HepG2 (cell line): ENCODE data around the gene RPL23. TPM values are rescaled to one million over a fixed set of nuclear protein-coding genes. Genes with fewer than 3 reads are reported as not detected.

Source experiments
- CAMTA2 ChIP-seq: sonication (generic); formaldehyde crosslinking; IDR thresholded peaks from 2 replicates; pipeline ENCODE4 v1.4.0; 2020; ENCODE audit warnings: mild to moderate bottlenecking, missing genetic modification reagents, borderline replicate concordance
- CCDC6 ChIP-seq: sonication (generic); formaldehyde crosslinking; IDR thresholded peaks from 2 replicates; pipeline ENCODE4 v1.8.1; 2022; ENCODE audit warnings: mild to moderate bottlenecking, missing genetic modification reagents, moderate library complexity
- CEBPZ ChIP-seq: IDR thresholded peaks from 2 replicates; pipeline ENCODE4 v1.6.1; 2012; ENCODE audit warnings: low read length, improper control_type of control experiment
- E2F2 ChIP-seq: sonication (generic); formaldehyde crosslinking; IDR thresholded peaks from 2 replicates; pipeline ENCODE4 v1.4.0; 2020; ENCODE audit warnings: missing genetic modification reagents, borderline replicate concordance
- FOXA1 ChIP-seq, 2 experiments: fragments of 450-650 bp in 1 of 2; sonication (generic) in 1 of 2; formaldehyde crosslinking in 1 of 2; IDR thresholded peaks; 2 replicates each; pipeline versions ENCODE4 v1.4.0 to v1.6.1; 2016 to 2020; ENCODE audit warnings: missing genetic modification reagents in 1 of 2
- MAF1 ChIP-seq: sonication (generic); formaldehyde crosslinking; IDR thresholded peaks from 2 replicates; pipeline ENCODE4 v1.5.0; 2020; ENCODE audit warnings: missing genetic modification reagents, borderline replicate concordance
- NFATC3 ChIP-seq: sonication (generic); formaldehyde crosslinking; IDR thresholded peaks from 2 replicates; pipeline ENCODE4 v1.5.1; 2020; ENCODE audit warnings: mild to moderate bottlenecking, missing genetic modification reagents
- NR2C2 ChIP-seq: sonication (generic); formaldehyde crosslinking; IDR thresholded peaks from 2 replicates; pipeline ENCODE4 v1.4.0; 2020; ENCODE audit warnings: missing genetic modification reagents, mild to moderate bottlenecking, moderate library complexity, borderline replicate concordance
- RXRB ChIP-seq: IDR thresholded peaks from 2 replicates; pipeline ENCODE4 v1.6.1; 2016; ENCODE audit warnings: borderline replicate concordance, missing genetic modification reagents, missing compliant biosample characterization
- SAFB2 ChIP-seq: sonication (generic); formaldehyde crosslinking; IDR thresholded peaks from 2 replicates; pipeline ENCODE4 v1.5.1; 2020; ENCODE audit warnings: missing genetic modification reagents, low read depth, mild to moderate bottlenecking, borderline replicate concordance
- ZNF143 ChIP-seq: sonication (generic); formaldehyde crosslinking; IDR thresholded peaks from 2 replicates; pipeline ENCODE4 v1.4.0; 2020; ENCODE audit warnings: missing genetic modification reagents
- ZNF354B ChIP-seq: sonication (generic); formaldehyde crosslinking; IDR thresholded peaks from 2 replicates; pipeline ENCODE4 v1.8.0; 2022; ENCODE audit warnings: mild to moderate bottlenecking, missing genetic modification reagents
- ZNF367 ChIP-seq: sonication (generic); formaldehyde crosslinking; IDR thresholded peaks from 2 replicates; pipeline ENCODE4 v1.4.0; 2020; ENCODE audit warnings: missing genetic modification reagents, borderline replicate concordance
- ZNF652 ChIP-seq: IDR thresholded peaks from 2 replicates; pipeline ENCODE4 v1.6.1; 2016; ENCODE audit warnings: low read depth, borderline replicate concordance
- polyA plus RNA-seq, 8 experiments: library from polyadenylated mRNA; depleted of rRNA in 3 of 8; stranded (reverse) in 7 of 8; unstranded in 1 of 8; fragments of >200 nt; fragmentation: Illumina TruSeq in 4 of 8; extraction: Trizol in 4 of 8; gene quantifications; 2 replicates each; pipeline versions ENCODE4 v1.2.1 to v1.2.3, GENCODE V29; 2011 to 2016; ENCODE audit warnings: low read depth in 4 of 8, missing spikeins in 1 of 8, mixed read lengths in 1 of 8; ENCODE audit not compliant: insufficient read depth in 1 of 8
- total RNA-seq, 5 experiments: library from RNA; depleted of rRNA; stranded (reverse); fragments of >200 nt; fragmentation: Illumina TruSeq; extraction: Trizol; gene quantifications; 2 replicates each; pipeline ENCODE4 v1.2.3, GENCODE V29; 2016; ENCODE audit warnings: low read depth in 1 of 5
- TF ChIP-seq, protein P1 (sequence below): sonication (generic); formaldehyde crosslinking; IDR thresholded peaks from 2 replicates; pipeline ENCODE4 v1.4.0; 2020; ENCODE audit warnings: missing genetic modification reagents
- TF ChIP-seq, protein P2 (sequence below): sonication (generic); formaldehyde crosslinking; IDR thresholded peaks from 2 replicates; pipeline ENCODE4 v1.5.0; 2020; ENCODE audit warnings: missing genetic modification reagents

The RPL23 gene
- total and polyA plus RNA-seq, 2 of the 13 experiments (the other 11 are each of a cell fraction or from before 2014, with no cell fraction given): 2,790 to 4,860 TPM

- TF ChIP-seq FOXA1 (IDR thresholded peaks at IDR 0.05) (no peak), FOXA1 (CRISPR knock-in tag; IDR thresholded peaks at IDR 0.05) (0 out of 2 replicates have a peak, but pooled peaks have one; percentile 35), CCDC6 (CRISPR knock-in tag) (0 out of 2 replicates have a peak, but pooled peaks have one; percentile 42), ZNF143 (CRISPR knock-in tag) (peak; percentile 46), CEBPZ (no peak), ZNF367 (0 out of 2 replicates have a peak, but pooled peaks have one; percentile 64), NFATC3 (CRISPR knock-in tag) (no peak), CAMTA2 (CRISPR knock-in tag) (no peak; the same call in 1 of the 2 replicates), SAFB2 (CRISPR knock-in tag) (no peak), NR2C2 (CRISPR knock-in tag) (0 out of 2 replicates have a peak, but pooled peaks have one; percentile 27), RXRB (CRISPR knock-in tag) (peak; percentile 70; the same call in 1 of the 2 replicates), MAF1 (CRISPR knock-in tag) (peak; percentile 99), ZNF354B (CRISPR knock-in tag) (no peak), E2F2 (CRISPR knock-in tag) (no peak), ZNF652 (CRISPR knock-in tag) (0 out of 2 replicates have a peak, but pooled peaks have one; percentile 30)
- TF ChIP-seq, protein P1, sequence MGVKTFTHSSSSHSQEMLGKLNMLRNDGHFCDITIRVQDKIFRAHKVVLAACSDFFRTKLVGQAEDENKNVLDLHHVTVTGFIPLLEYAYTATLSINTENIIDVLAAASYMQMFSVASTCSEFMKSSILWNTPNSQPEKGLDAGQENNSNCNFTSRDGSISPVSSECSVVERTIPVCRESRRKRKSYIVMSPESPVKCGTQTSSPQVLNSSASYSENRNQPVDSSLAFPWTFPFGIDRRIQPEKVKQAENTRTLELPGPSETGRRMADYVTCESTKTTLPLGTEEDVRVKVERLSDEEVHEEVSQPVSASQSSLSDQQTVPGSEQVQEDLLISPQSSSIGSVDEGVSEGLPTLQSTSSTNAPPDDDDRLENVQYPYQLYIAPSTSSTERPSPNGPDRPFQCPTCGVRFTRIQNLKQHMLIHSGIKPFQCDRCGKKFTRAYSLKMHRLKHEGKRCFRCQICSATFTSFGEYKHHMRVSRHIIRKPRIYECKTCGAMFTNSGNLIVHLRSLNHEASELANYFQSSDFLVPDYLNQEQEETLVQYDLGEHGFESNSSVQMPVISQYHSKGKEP: 0 out of 2 replicates have a peak, but pooled peaks have one; percentile 15
- TF ChIP-seq, protein P2, sequence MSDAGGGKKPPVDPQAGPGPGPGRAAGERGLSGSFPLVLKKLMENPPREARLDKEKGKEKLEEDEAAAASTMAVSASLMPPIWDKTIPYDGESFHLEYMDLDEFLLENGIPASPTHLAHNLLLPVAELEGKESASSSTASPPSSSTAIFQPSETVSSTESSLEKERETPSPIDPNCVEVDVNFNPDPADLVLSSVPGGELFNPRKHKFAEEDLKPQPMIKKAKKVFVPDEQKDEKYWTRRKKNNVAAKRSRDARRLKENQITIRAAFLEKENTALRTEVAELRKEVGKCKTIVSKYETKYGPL: 0 out of 2 replicates have a peak, but pooled peaks have one; percentile 31
Observed at GRCh38 chr17:38868817-38869525, 15.4 kb upstream of the RPL23 start (continued).
